HepG2 (cell line): ENCODE data around the gene ASH1L. TPM values are rescaled to one million over a fixed set of nuclear protein-coding genes. Genes with fewer than 3 reads are reported as not detected.

Source experiments
- ATAC-seq: fragments of 200-7000 bp; cut with Tn5 transposase; 3 replicates; pipeline ENCODE4 v1.9.1; 2020; ENCODE audit warnings: mild to moderate bottlenecking, moderate library complexity
- BruUV-seq: library from RNA; stranded (reverse); fragments of 400-500 nt; replicated peaks from 2 replicates; lab custom pipeline; 2021; lab: Mats Ljungman, UMichigan
- CTCF ChIA-PET: fragments of 300-600 bp; formaldehyde crosslinking; extraction: SDS; loops from one replicate; lab custom pipeline; 2021; ENCODE audit warnings: low total read pairs, inconsistent platforms, low intra/inter-chr PET ratio; lab: Yijun Ruan, JAX
- POLR2A ChIA-PET: fragments of 350-600 bp; sonication (Branson Sonifier 250); formaldehyde crosslinking; loops from one replicate; lab custom pipeline; 2020; ENCODE audit warnings: antibody characterized with exemption, inconsistent platforms; lab: Yijun Ruan, JAX
- DNase-seq: peaks from one replicate; pipeline ENCODE4 v3.0.0-alpha.2; 2015; ENCODE audit warnings: low spot score
- FAIRE-seq: peaks from 3 replicates; lab custom pipeline; 2011; peaks lifted over from hg19 to GRCh38; lab: Jason Lieb, UNC
- H2AFZ ChIP-seq: one replicate; pipeline ENCODE4 v1.6.1; 2011; ENCODE audit warnings: low read length, inconsistent platforms
- H3K27ac ChIP-seq: fragments of 300-600 bp; 3 replicates; pipeline ENCODE4 v1.8.0; 2011; ENCODE audit warnings: mixed run types, mild to moderate bottlenecking, mixed read lengths, low read length, inconsistent platforms; ENCODE audit not compliant: insufficient read depth; ENCODE audit errors: extremely low read length
- H3K27me3 ChIP-seq, 2 experiments: fragments of 200-600 bp in 1 of 2; 2 replicates in 1 of 2; 3 replicates in 1 of 2; pipeline versions ENCODE4 v1.6.0 to v1.8.0; 2011; ENCODE audit warnings: low read length in 2 of 2, mild to moderate bottlenecking in 2 of 2, moderate library complexity in 2 of 2, inconsistent platforms in 1 of 2; ENCODE audit not compliant: insufficient read depth in 2 of 2, control insufficient read depth in 1 of 2
- H3K36me3 ChIP-seq, 2 experiments: fragments of 200-600 bp in 1 of 2; replicated peaks in 1 of 2; 2 replicates in 1 of 2; 3 replicates in 1 of 2; pipeline versions ENCODE4 v1.5.1 to v1.8.0; 2011; ENCODE audit warnings: low read length in 2 of 2, inconsistent platforms in 1 of 2; ENCODE audit not compliant: insufficient read depth in 2 of 2, control insufficient read depth in 1 of 2
- H3K4me1 ChIP-seq: 2 replicates; pipeline ENCODE4 v1.5.1; 2012; ENCODE audit warnings: low read length, inconsistent platforms; ENCODE audit not compliant: insufficient read depth
- H3K4me2 ChIP-seq: 2 replicates; pipeline ENCODE4 v1.6.0; 2011; ENCODE audit warnings: low read depth, low read length, inconsistent platforms
- H3K4me3 ChIP-seq, 3 experiments: fragments of 200-600 bp in 1 of 3; sonication (generic), shearing (Covaris generic) in 1 of 3; replicated peaks in 1 of 3; 2 replicates each; pipeline ENCODE4 v1.5.1; 2011 to 2016; ENCODE audit warnings: low read length in 3 of 3, inconsistent platforms in 2 of 3, low read depth in 2 of 3, mild to moderate bottlenecking in 2 of 3, control low read depth in 1 of 3, mixed read lengths in 1 of 3; ENCODE audit not compliant: insufficient read depth in 1 of 3
- H3K79me2 ChIP-seq: one replicate; pipeline ENCODE4 v1.6.1; 2011; ENCODE audit warnings: low read length, inconsistent platforms; ENCODE audit not compliant: insufficient read depth
- H3K9ac ChIP-seq: 2 replicates; pipeline ENCODE4 v1.6.0; 2011; ENCODE audit warnings: mild to moderate bottlenecking, low read depth, low read length, inconsistent platforms; ENCODE audit not compliant: insufficient read depth
- H3K9me3 ChIP-seq: 2 replicates; pipeline ENCODE4 v1.5.1; 2012; ENCODE audit warnings: mild to moderate bottlenecking, low read length
- H4K20me1 ChIP-seq: 2 replicates; pipeline ENCODE4 v1.6.0; 2011; ENCODE audit warnings: inconsistent platforms, mild to moderate bottlenecking, low read length, moderate library complexity; ENCODE audit not compliant: insufficient read depth
- HIVEP1 ChIP-seq: sonication (generic); formaldehyde crosslinking; IDR thresholded peaks from 2 replicates; pipeline ENCODE4 v1.4.0; 2020; ENCODE audit warnings: mild to moderate bottlenecking, missing genetic modification reagents
- HMGXB4 ChIP-seq, 2 experiments: sonication (generic) in 1 of 2; formaldehyde crosslinking in 1 of 2; IDR thresholded peaks; 2 replicates each; pipeline versions ENCODE4 v1.4.0 to v1.6.1; 2018 to 2020; ENCODE audit warnings: missing genetic modification reagents in 2 of 2, borderline replicate concordance in 1 of 2, low read depth in 1 of 2, mild to moderate bottlenecking in 1 of 2, missing biosample characterization in 1 of 2
- ISL2 ChIP-seq: sonication (generic); formaldehyde crosslinking; IDR thresholded peaks from 2 replicates; pipeline ENCODE4 v1.5.0; 2020; ENCODE audit warnings: missing genetic modification reagents
- MAFF ChIP-seq: IDR thresholded peaks from 2 replicates; pipeline ENCODE4 v1.6.1; 2011; ENCODE audit warnings: low read depth, low read length, improper control_type of control experiment
- MAFK ChIP-seq, 2 experiments: IDR thresholded peaks in 1 of 2; conservative IDR thresholded peaks in 1 of 2; 2 replicates each; pipeline ENCODE4 v1.6.1; 2011; ENCODE audit warnings: improper control_type of control experiment in 2 of 2, low read length in 2 of 2
- MBNL3 ChIP-seq: fragments of 250-450 bp; sonication (Bioruptor Pico); conservative IDR thresholded peaks from 2 replicates; pipeline ENCODE4 v1.8.0; 2022; ENCODE audit warnings: mild to moderate bottlenecking, inconsistent platforms
- RARA ChIP-seq: IDR thresholded peaks from 2 replicates; pipeline ENCODE4 v1.6.1; 2016; ENCODE audit warnings: missing genetic modification reagents, missing compliant biosample characterization
- ZMYM3 ChIP-seq: sonication (generic); formaldehyde crosslinking; IDR thresholded peaks from 2 replicates; pipeline ENCODE4 v1.5.1; 2020; ENCODE audit warnings: mild to moderate bottlenecking, missing genetic modification reagents
- ZNF121 ChIP-seq: sonication (generic); formaldehyde crosslinking; IDR thresholded peaks from 2 replicates; pipeline ENCODE4 v1.5.0; 2020; ENCODE audit warnings: mild to moderate bottlenecking, missing genetic modification reagents
- ZNF205 ChIP-seq: IDR thresholded peaks from 2 replicates; pipeline ENCODE4 v1.6.1; 2018; ENCODE audit warnings: missing biosample characterization, missing genetic modification reagents
- ZNF230 ChIP-seq: sonication (generic); formaldehyde crosslinking; IDR thresholded peaks from 2 replicates; pipeline ENCODE4 v1.4.0; 2020; ENCODE audit warnings: mild to moderate bottlenecking, missing genetic modification reagents
- ZNF468 ChIP-seq: sonication (generic); formaldehyde crosslinking; IDR thresholded peaks from 2 replicates; pipeline ENCODE4 v1.8.0; 2022; ENCODE audit warnings: mild to moderate bottlenecking, moderate library complexity, missing genetic modification reagents
- ZNF563 ChIP-seq: sonication (generic); formaldehyde crosslinking; IDR thresholded peaks from 2 replicates; pipeline ENCODE4 v1.8.0; 2022; ENCODE audit warnings: mild to moderate bottlenecking, moderate library complexity, missing genetic modification reagents
- in situ Hi-C: cut with HindIII; loops from 2 replicates; pipeline ENCODE4 v1.10.0; 2017; ENCODE audit warnings: low pct_unique_long_range_greater_than_20kb; ENCODE audit not compliant: extremely low pct_ligation_motif_present
- intact Hi-C: fragments of 100-400 bp; cut with micrococcal nuclease; formaldehyde crosslinking; loops from one replicate; pipeline ENCODE4 v1.10.0; 2022; ENCODE audit not compliant: unreplicated experiment
- polyA plus RNA-seq, 8 experiments: library from polyadenylated mRNA; depleted of rRNA in 3 of 8; stranded (reverse) in 7 of 8; unstranded in 1 of 8; fragments of >200 nt; fragmentation: Illumina TruSeq in 4 of 8; extraction: Trizol in 4 of 8; gene quantifications; 2 replicates each; pipeline versions ENCODE4 v1.2.1 to v1.2.3, GENCODE V29; 2011 to 2016; ENCODE audit warnings: low read depth in 4 of 8, missing spikeins in 1 of 8, mixed read lengths in 1 of 8; ENCODE audit not compliant: insufficient read depth in 1 of 8
- total RNA-seq, 5 experiments: library from RNA; depleted of rRNA; stranded (reverse); fragments of >200 nt; fragmentation: Illumina TruSeq; extraction: Trizol; gene quantifications; 2 replicates each; pipeline ENCODE4 v1.2.3, GENCODE V29; 2016; ENCODE audit warnings: low read depth in 1 of 5

The ASH1L gene
- total and polyA plus RNA-seq, 2 of the 13 experiments (the other 11 are each of a cell fraction or from before 2014, with no cell fraction given): 10.2 to 15.3 TPM

DNA sequence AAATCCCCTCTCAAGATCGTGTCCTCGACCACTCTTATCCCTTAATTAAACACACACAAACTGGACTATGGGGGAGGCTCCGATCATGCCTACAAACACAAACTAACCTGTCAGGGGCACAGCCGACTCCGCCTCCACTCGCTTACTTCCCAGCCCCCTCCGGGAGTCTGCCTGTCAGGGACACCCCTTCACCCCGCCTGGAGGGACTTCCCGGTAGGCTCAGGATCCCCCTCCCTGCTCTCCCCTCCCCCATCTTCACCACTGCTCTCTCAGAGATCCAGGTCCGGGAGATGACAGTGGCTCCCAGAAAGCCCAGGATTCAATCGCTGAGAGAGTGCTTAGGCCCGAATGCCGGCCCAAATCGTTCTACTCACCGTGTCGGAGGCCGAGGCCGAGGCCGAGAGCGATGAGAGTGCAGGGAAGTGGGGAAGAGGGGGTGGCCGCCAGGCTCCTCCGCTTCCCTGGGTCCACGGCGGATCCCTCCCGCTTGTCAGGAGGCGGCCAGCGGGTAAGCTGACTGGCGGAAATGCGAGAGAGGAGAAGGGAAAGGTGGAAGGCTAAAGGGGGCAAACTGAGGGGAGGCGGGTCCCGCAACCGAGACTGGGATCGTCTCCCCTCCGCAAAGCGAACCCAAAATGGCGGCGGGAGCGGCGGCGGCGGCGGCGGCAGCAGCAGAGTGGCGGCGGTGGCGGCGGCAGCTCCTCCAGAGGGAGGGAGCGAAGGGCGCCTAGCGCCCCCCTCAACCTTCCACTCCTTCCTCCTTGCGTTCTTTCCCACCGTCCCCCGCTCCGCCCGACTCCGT, 623 bp downstream of the ASH1L start (continued):
- TF ChIP-seq ISL2 (CRISPR knock-in tag) (0 out of 2 replicates have a peak, but pooled peaks have one; percentile 19), ZNF468 (CRISPR knock-in tag) (0 out of 2 replicates have a peak, but pooled peaks have one; percentile 50), RARA (CRISPR knock-in tag) (0 out of 2 replicates have a peak, but pooled peaks have one; percentile 4), HMGXB4 (CRISPR knock-in tag; IDR thresholded peaks at IDR 0.05; ENCODE audit: borderline replicate concordance in 1 of 2, low read depth in 1 of 2) (peak in 1 of 2 experiments; percentile 62; a peak in 2 of 4 replicates), ZNF563 (0 out of 2 replicates have a peak, but pooled peaks have one; percentile 42), HIVEP1 (peak; percentile 61; the same call in 1 of the 2 replicates), ZNF205 (CRISPR knock-in tag) (0 out of 2 replicates have a peak, but pooled peaks have one; percentile 5), ZNF230 (CRISPR knock-in tag) (peak; percentile 11; the same call in 1 of the 2 replicates), ZMYM3 (0 out of 2 replicates have a peak, but pooled peaks have one; percentile 34)

DNA sequence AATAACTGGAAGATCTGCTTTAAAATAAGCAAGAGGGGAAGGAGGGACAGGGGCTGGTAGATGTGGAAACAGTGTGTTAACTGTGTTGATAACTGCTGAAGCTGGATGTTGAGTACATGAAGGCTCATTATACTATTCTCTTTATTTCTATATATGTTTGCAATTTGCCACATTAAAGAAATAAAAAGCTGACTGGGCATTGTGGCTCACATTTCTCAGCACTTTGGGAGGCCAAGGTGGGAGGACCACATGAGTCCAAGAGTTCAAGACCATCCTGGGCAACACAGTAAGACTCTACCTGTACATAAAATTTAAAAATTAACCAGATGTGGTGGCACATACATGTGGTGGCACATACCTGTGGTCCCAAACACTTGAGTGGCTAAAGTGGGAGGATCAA, 6.7 kb downstream of the ASH1L start:
- POLR2A ChIA-PET: no interaction called here
- CTCF ChIA-PET: no interaction called here
- ATAC-seq (no peak), DNase-seq (no peak), FAIRE-seq (no peak)
- Histone ChIP-seq H3K79me2 (peaks cover 88% of the 10 kb centered on the region), H3K4me1 (peaks cover 18% of the 10 kb centered on the region), H3K27me3 (no peaks in the 10 kb centered on the region), H3K9ac (no peak overlapping the region), H3K4me3 (no peak overlapping the region), H4K20me1 (peaks cover 33% of the 10 kb centered on the region), H3K9me3 (no peaks in the 10 kb centered on the region), H2AFZ (no peak overlapping the region), H3K36me3 (no peaks in the 10 kb centered on the region; a peak in 3 of 5 replicates), H3K4me2 (no peak overlapping the region), H3K27ac (no peak overlapping the region)
- intact Hi-C loops: no loop called here
- TF ChIP-seq ZNF121 (CRISPR knock-in tag): 0 out of 2 replicates have a peak, but pooled peaks have one; percentile 25
- no peak for TF ChIP-seq MBNL3
- peak; percentile 69 for TF ChIP-seq MAFF
- peak; percentile 41 to 73; a peak in 3 of 4 replicates for TF ChIP-seq MAFK (conservative IDR thresholded peaks at IDR 0.05 in 1 of 2, IDR thresholded peaks at IDR 0.05 in 1 of 2; ENCODE audit: low read length in 2 of 2)
- BruUV-seq: no TSS peak
- in situ Hi-C loops: no loop called here
